Upper lobe of left lung (tissue), 4 donors: Measurements from ENCODE around the gene SH3BGRL2.

Experiments used
- CTCF ChIP-seq, 6 experiments: fragments of 450-650 bp in 4 of 6; fragments of 200-600 bp in 2 of 6; sonication (generic) in 2 of 6; IDR thresholded peaks; one replicate each; pipeline ENCODE4 v1.5.1; 2016 to 2019; ENCODE audit warnings: antibody characterized with exemption in 6 of 6
- POLR2A ChIP-seq, 4 donors: fragments of 450-650 bp; IDR thresholded peaks; one replicate each; pipeline ENCODE4 v1.5.1; 2016 to 2017; ENCODE audit warnings: antibody characterized with exemption in 4 of 4, mild to moderate bottlenecking in 2 of 4

GRCh38 chr6:79708095-79708791 is 77.1 kb downstream of the SH3BGRL2 start:
- TF ChIP-seq POLR2A (IDR thresholded peaks at IDR 0.05) (no peak), CTCF (IDR thresholded peaks at IDR 0.05) (no peak)
